ENCODE measurements around the gene RHBDD3. TPM values are rescaled to one million over a fixed set of nuclear protein-coding genes. Genes with fewer than 3 reads are reported as not detected.

Gene RHBDD3
- total and polyA plus RNA-seq, 2 experiments from 2014 or later, result 55.0 to 115 TPM

DNA sequence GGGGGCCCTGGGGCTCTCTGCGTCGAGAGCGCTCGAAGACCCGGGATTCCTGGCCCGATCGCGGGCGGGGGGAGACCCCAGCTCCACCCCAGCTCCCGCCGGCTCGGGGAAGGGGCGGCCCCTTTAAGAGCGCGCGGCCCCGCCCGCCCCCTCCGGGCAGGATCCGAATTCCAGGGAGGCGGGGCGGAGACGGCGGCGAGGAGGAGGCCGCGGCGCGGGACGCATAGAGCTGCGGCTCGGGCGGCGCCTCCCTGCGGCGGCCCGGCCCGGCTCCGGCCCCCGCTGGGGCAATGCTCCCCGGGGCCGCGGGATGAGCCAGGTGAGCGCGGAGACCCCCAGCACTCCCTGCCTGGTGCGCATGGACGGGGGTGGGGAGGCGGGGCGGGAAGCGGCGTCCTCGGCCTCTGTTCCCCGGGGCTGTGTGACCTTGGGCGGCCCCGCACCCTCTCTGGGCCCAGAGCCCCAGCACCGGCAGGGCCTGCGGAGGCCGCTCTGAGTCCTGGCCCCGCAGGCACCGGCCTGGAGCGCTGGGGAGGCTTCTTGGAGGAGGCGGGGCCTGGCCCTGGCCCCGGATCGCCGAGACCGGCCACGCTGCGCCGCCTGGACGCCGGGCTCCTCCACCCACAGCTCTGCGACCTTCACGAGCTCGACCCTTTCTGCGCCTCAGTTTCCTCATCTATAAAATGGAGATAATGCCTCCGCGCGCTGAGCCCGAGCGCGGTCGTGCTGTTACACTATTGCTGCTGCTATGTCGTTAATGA, 39.2 kb upstream of the RHBDD3 start:
- Histone ChIP-seq H3K27me3 (ENCODE audit: insufficient read depth) (no peaks in the 10 kb centered on the region), H3K9me2 (ENCODE audit: insufficient read depth) (no peaks in the 10 kb centered on the region), H3K27ac (ENCODE audit: low read depth) (peak overlapping the region; percentile 84), H3F3A (replicated peaks; ENCODE audit: low read depth) (peaks cover 18% of the 10 kb centered on the region), H3K36me3 (ENCODE audit: insufficient read depth) (no peaks in the 10 kb centered on the region), H3K4me3 (peak overlapping the region; percentile 88), H4K20me1 (replicated peaks; ENCODE audit: insufficient read depth) (no peaks in the 10 kb centered on the region), H2AFZ (peak overlapping the region; percentile 99), H3K4me2 (peak overlapping the region; percentile 97), H3K4me1 (ENCODE audit: insufficient read depth) (peaks cover 10% of the 10 kb centered on the region; the same call in 1 of the 2 replicates), H3K79me2 (replicated peaks; ENCODE audit: insufficient read depth) (no peaks in the 10 kb centered on the region)
- Mint-ChIP-seq H3K27ac (no peak overlapping the region; the same call in none of the 2 replicates), H3K9me3 (no peaks in the 10 kb centered on the region), H3K4me1 (peaks cover 31% of the 10 kb centered on the region), H3K27me3 (ENCODE audit: insufficient read depth, low read depth, poor library complexity) (peaks cover 16% of the 10 kb centered on the region), H3K36me3 (ENCODE audit: low read depth) (no peaks in the 10 kb centered on the region), H3K4me3 (peak overlapping the region; percentile 84)
- TF ChIP-seq NANOG (IDR thresholded peaks at IDR 0.05; ENCODE audit: borderline replicate concordance) (no peak), ZNF331 (CRISPR knock-in tag; IDR thresholded peaks at IDR 0.05; ENCODE audit: low read depth) (no peak), STAT1 (IDR thresholded peaks at IDR 0.05; ENCODE audit: unreplicated experiment) (no peak), EZH2 (IDR thresholded peaks at IDR 0.05; ENCODE audit: low read depth, unreplicated experiment) (no peak), ZNF114 (CRISPR knock-in tag; IDR thresholded peaks at IDR 0.05) (no peak)
- TF ChIP-seq, protein P1, sequence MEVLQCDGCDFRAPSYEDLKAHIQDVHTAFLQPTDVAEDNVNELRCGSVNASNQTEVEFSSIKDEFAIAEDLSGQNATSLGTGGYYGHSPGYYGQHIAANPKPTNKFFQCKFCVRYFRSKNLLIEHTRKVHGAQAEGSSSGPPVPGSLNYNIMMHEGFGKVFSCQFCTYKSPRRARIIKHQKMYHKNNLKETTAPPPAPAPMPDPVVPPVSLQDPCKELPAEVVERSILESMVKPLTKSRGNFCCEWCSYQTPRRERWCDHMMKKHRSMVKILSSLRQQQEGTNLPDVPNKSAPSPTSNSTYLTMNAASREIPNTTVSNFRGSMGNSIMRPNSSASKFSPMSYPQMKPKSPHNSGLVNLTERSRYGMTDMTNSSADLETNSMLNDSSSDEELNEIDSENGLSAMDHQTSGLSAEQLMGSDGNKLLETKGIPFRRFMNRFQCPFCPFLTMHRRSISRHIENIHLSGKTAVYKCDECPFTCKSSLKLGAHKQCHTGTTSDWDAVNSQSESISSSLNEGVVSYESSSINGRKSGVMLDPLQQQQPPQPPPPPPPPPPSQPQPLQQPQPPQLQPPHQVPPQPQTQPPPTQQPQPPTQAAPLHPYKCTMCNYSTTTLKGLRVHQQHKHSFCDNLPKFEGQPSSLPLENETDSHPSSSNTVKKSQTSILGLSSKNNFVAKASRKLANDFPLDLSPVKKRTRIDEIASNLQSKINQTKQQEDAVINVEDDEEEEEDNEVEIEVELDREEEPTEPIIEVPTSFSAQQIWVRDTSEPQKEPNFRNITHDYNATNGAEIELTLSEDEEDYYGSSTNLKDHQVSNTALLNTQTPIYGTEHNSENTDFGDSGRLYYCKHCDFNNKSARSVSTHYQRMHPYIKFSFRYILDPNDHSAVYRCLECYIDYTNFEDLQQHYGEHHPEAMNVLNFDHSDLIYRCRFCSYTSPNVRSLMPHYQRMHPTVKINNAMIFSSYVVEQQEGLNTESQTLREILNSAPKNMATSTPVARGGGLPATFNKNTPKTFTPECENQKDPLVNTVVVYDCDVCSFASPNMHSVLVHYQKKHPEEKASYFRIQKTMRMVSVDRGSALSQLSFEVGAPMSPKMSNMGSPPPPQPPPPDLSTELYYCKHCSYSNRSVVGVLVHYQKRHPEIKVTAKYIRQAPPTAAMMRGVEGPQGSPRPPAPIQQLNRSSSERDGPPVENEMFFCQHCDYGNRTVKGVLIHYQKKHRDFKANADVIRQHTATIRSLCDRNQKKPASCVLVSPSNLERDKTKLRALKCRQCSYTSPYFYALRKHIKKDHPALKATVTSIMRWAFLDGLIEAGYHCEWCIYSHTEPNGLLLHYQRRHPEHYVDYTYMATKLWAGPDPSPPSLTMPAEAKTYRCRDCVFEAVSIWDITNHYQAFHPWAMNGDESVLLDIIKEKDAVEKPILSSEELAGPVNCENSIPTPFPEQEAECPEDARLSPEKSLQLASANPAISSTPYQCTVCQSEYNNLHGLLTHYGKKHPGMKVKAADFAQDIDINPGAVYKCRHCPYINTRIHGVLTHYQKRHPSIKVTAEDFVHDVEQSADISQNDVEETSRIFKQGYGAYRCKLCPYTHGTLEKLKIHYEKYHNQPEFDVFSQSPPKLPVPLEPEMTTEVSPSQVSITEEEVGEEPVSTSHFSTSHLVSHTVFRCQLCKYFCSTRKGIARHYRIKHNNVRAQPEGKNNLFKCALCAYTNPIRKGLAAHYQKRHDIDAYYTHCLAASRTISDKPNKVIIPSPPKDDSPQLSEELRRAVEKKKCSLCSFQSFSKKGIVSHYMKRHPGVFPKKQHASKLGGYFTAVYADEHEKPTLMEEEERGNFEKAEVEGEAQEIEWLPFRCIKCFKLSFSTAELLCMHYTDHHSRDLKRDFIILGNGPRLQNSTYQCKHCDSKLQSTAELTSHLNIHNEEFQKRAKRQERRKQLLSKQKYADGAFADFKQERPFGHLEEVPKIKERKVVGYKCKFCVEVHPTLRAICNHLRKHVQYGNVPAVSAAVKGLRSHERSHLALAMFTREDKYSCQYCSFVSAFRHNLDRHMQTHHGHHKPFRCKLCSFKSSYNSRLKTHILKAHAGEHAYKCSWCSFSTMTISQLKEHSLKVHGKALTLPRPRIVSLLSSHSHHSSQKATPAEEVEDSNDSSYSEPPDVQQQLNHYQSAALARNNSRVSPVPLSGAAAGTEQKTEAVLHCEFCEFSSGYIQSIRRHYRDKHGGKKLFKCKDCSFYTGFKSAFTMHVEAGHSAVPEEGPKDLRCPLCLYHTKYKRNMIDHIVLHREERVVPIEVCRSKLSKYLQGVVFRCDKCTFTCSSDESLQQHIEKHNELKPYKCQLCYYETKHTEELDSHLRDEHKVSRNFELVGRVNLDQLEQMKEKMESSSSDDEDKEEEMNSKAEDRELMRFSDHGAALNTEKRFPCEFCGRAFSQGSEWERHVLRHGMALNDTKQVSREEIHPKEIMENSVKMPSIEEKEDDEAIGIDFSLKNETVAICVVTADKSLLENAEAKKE (CRISPR knock-in tag; IDR thresholded peaks at IDR 0.05), result no peak
- TF ChIP-seq, protein P2, sequence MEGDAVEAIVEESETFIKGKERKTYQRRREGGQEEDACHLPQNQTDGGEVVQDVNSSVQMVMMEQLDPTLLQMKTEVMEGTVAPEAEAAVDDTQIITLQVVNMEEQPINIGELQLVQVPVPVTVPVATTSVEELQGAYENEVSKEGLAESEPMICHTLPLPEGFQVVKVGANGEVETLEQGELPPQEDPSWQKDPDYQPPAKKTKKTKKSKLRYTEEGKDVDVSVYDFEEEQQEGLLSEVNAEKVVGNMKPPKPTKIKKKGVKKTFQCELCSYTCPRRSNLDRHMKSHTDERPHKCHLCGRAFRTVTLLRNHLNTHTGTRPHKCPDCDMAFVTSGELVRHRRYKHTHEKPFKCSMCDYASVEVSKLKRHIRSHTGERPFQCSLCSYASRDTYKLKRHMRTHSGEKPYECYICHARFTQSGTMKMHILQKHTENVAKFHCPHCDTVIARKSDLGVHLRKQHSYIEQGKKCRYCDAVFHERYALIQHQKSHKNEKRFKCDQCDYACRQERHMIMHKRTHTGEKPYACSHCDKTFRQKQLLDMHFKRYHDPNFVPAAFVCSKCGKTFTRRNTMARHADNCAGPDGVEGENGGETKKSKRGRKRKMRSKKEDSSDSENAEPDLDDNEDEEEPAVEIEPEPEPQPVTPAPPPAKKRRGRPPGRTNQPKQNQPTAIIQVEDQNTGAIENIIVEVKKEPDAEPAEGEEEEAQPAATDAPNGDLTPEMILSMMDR (conservative IDR thresholded peaks at IDR 0.05; ENCODE audit: low read depth in 2 of 2), result no peak
- DNase-seq (ENCODE audit: low spot score) (peak; percentile 93), ATAC-seq (peak; percentile 61)
